ENCODE results near the gene SAMD13. TPM values are rescaled to one million over a fixed set of nuclear protein-coding genes. Genes with fewer than 3 reads are reported as not detected.

The SAMD13 gene
- polyA plus RNA-seq, 1 of the 3 experiments (the other 2 are of a cell fraction): 1.3 TPM

GRCh38 chr1:84377480-84378095, 76.1 kb downstream of the SAMD13 start (continued):
- TF ChIP-seq SMC3 (IDR thresholded peaks at IDR 0.05; ENCODE audit: low read depth, low read length) (no peak), FOXM1 (IDR thresholded peaks at IDR 0.05; ENCODE audit: low read depth) (no peak), NRF1 (IDR thresholded peaks at IDR 0.05; ENCODE audit: low read depth, low read length) (no peak), MXI1 (IDR thresholded peaks at IDR 0.05; ENCODE audit: low read depth, low read length) (no peak)

GRCh38 chr1:84379138-84379916, 77.8 kb downstream of the SAMD13 start:
- no peaks in the 10 kb centered on the region for H3K79me2 ChIP-seq (ENCODE audit: insufficient read depth)
- peaks cover 8 to 19% of the 10 kb centered on the region in 2 experiments for H3K4me1 ChIP-seq (ENCODE audit: control insufficient read depth in 1 of 2, insufficient read depth in 2 of 2, low read depth in 1 of 2, low read length in 1 of 2)
- H2AFZ ChIP-seq (ENCODE audit: low read depth): no peak overlapping the region; the same call in 1 of the 2 replicates
- no peaks in the 10 kb centered on the region for H3K9me2 ChIP-seq
- no peak overlapping the region for H3K4me2 ChIP-seq
- H4K20me1 ChIP-seq (ENCODE audit: insufficient read depth): no peaks in the 10 kb centered on the region
- no peak for DNase-seq
- WGBS (ENCODE audit: low lambda C conversion rate): 89% methylated on average over 4 of the region's 4 CpGs
- TF ChIP-seq GABPA (IDR thresholded peaks at IDR 0.05; ENCODE audit: low read depth) (no peak), YY1 (IDR thresholded peaks at IDR 0.05; ENCODE audit: low read depth) (no peak), FOXM1 (IDR thresholded peaks at IDR 0.05; ENCODE audit: low read depth) (no peak), ELF1 (IDR thresholded peaks at IDR 0.05) (no peak), MAX (IDR thresholded peaks at IDR 0.05; ENCODE audit: low read depth) (no peak), RFX5 (IDR thresholded peaks at IDR 0.05; ENCODE audit: low read length) (no peak), MEF2A (IDR thresholded peaks at IDR 0.05; ENCODE audit: borderline replicate concordance, low read depth) (no peak), REST (IDR thresholded peaks at IDR 0.05; ENCODE audit: low read depth, low read length) (no peak), RAD21 (IDR thresholded peaks at IDR 0.05; ENCODE audit: low read length) (no peak), RCOR1 (IDR thresholded peaks at IDR 0.05; ENCODE audit: low read length) (no peak), TCF12 (IDR thresholded peaks at IDR 0.05) (peak; percentile 4; the same call in 1 of the 2 replicates), FOSL2 (IDR thresholded peaks at IDR 0.05; ENCODE audit: borderline replicate concordance, low read depth) (peak; percentile 9; the same call in 1 of the 2 replicates)
- H3K36me3 ChIP-seq (replicated peaks in 1 of 2; ENCODE audit: control insufficient read depth in 1 of 2, insufficient read depth in 2 of 2, low read length in 1 of 2): no peaks in the 10 kb centered on the region
- H3K27me3 ChIP-seq (ENCODE audit: insufficient read depth): no peaks in the 10 kb centered on the region
- ChIA-PET POLR2A (no interaction called here), CTCF (interaction anchor here (0.7 kb wide), 1 partner anchor 215 kb away, joined by 3 read pairs; no protein-coding TSS in a partner anchor)
- no peaks in the 10 kb centered on the region for H3K9me3 ChIP-seq
- H3K9ac ChIP-seq: no peak overlapping the region
- H3K4me3 ChIP-seq (ENCODE audit: low read depth in 2 of 2, low read length in 1 of 2): no peak overlapping the region
- H3K27ac ChIP-seq (ENCODE audit: low read depth in 2 of 2, low read length in 1 of 2): no peak overlapping the region
- H3F3A ChIP-seq (replicated peaks; ENCODE audit: insufficient read depth): no peaks in the 10 kb centered on the region

All from SK-N-SH (cell line).